GM18868 (cell line): ENCODE data around the gene POLR3K.
A peak's percentile ranks its signal among the peaks of the same experiment; 100 is the strongest.

Source experiments
- ATAC-seq: cut with Tn5 transposase; IDR thresholded peaks from one replicate; pipeline ENCODE4 v1.9.1; 2021; ENCODE audit warnings: mild to moderate bottlenecking, moderate library complexity; ENCODE audit not compliant: unreplicated experiment

POLR3K gene

GRCh38 chr16:66309-67182 lies 13.1 kb upstream of the POLR3K start:
- ATAC-seq, result no peak

- peak; percentile 54 for ATAC-seq
Measured at GRCh38 chr16:65745-66144, 12.3 kb upstream of the POLR3K start.

- ATAC-seq, result no peak
Measured at GRCh38 chr16:64914-65255, 11.5 kb upstream of the POLR3K start.

GRCh38 chr16:63998-64913 lies 10.8 kb upstream of the POLR3K start:
- ATAC-seq, result no peak

DNA sequence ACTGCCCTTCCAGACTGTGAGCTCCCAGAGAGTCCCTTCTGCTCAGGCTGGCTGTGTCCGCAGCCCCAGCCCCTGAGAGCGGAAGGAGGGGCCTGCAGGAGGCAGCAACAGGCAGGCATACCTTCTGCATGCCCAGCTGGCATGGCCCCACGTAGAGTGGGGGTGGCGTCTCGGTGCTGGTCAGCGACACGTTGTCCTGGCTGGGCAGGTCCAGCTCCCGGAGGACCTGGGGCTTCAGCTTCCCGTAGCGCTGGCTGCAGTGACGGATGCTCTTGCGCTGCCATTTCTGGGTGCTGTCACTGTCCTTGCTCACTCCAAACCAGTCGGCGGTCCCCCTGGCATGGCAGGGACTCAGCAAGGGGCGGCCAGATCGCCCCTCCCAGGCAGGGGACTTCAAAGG lies 10.1 kb upstream of the POLR3K start:
- ATAC-seq, result no peak

GRCh38 chr16:62968-63391 lies 9.6 kb upstream of the POLR3K start:
- no peak for ATAC-seq

DNA sequence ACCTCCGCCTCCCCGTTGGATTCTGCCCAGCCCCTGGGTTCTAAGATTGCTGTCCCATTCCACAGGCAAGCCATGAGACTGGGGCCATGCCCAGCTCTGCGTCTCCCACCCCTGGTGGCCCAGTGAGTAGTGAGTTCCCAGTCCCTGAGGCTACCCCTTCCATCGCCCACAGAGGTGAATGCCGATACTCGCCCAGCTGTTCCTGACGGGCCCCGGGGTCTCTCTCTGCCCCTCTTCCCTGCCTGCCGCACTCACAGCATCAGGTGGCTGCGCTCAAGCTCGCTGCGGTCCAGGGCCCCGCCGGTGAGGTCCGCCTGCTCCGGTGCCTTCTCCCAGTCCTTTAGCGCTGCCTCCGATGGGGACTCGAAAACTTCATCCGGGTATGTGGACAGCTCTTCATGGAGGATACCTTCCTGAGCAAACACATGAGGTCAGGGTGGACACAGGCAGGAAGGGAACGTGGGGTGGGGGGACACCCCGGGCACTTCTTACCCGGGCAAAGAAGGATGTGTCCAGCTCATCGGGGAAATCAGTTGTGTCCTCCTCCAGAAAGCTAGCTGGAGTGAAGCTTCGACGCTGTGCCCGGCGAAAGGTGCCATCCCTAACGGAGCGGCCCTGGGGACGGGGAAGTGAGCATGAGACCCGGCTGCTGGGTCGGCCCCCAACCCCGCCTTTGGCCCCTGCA lies 9.0 kb upstream of the POLR3K start:
- ATAC-seq, result no peak

DNA sequence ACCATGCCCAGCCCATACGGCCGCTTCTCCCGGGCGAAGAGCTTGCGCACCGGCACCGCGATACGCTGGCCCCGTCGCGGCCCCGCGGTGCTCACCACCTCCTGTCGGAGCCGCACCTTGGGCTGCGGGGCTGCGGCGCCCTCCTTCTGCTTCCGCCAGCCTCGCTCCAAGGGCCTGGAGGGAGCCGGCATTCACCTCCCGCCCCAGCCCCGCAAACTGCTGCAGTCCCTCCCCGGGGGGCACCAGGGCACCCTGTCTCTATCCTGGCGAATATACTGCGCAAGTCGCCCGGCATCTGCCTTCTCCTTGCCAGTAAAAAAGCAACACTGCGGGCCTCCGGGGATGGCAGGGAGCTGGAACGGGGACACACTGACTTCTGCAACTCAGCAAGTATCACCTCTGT lies 8.5 kb upstream of the POLR3K start:
- ATAC-seq, result no peak

GRCh38 chr16:60929-61878 lies 7.8 kb upstream of the POLR3K start:
- ATAC-seq, result no peak

- no peak for ATAC-seq
Measured at GRCh38 chr16:60166-60565, 6.8 kb upstream of the POLR3K start.

GRCh38 chr16:59440-60059 lies 6.1 kb upstream of the POLR3K start:
- no peak for ATAC-seq

DNA sequence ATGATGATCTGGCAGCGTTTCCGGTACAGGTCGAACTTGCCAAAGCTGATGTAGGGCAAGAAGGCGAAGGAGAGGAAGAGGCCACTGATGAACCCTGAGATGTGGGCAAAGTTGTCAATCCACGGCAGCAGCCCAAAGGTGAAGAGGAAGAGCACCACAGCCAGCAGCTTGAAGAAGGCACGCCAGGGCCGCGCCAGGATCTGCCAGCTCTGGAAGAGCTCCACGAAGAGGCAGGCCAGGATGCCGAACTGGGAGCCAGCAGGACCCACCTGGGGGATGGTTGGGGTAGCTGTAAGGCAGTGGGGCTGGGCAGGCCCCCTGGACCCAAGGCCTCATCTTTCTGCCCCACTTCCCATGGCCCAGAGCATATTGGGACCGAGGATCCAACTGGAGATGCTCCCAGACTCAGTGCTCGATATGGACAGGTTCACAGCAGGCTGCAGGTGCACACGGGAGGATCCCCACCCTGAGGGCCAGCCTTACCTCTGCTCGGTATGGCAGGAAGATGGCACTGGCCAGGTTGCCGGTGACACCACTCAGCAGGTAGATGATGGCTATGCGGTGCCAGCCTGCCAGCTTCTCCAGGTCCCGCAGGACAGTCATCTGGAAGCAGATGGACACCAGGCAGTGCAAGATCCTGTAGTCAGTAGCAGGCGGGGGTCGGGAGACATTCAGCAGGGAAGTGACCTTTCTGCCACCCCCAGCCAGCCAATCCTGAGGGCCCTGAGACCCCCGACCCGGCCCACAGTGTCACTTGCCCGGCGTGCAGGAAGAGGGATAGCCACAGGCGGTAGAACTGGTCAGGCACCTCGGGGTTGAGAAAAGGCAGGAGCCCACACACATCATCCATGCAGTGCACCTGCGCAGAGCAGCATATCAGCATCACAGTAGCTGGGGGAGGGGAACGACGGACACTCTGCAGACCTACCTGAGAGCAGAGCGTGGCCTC lies 5.4 kb upstream of the POLR3K start:
- ATAC-seq, result no peak

DNA sequence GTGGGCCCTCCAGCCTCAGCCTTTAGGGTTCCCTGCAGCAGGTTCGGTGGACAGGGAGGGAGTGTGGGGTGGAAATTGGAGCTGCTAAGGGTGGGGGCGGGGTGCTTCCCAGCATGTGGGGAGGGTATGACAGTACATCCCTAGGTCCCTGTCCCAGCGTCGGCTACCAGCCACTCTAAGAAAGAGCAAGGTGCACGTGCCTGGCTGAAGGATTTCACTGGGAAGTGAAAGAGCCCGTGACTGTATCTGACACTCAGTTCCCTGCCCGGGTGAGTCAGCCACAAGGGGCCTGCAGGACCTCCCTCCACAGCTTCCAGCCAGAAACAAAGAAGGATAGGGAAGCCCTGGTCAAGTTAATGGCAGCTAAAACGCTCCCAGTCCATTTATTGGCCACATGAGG lies 4.3 kb upstream of the POLR3K start:
- no peak for ATAC-seq

DNA sequence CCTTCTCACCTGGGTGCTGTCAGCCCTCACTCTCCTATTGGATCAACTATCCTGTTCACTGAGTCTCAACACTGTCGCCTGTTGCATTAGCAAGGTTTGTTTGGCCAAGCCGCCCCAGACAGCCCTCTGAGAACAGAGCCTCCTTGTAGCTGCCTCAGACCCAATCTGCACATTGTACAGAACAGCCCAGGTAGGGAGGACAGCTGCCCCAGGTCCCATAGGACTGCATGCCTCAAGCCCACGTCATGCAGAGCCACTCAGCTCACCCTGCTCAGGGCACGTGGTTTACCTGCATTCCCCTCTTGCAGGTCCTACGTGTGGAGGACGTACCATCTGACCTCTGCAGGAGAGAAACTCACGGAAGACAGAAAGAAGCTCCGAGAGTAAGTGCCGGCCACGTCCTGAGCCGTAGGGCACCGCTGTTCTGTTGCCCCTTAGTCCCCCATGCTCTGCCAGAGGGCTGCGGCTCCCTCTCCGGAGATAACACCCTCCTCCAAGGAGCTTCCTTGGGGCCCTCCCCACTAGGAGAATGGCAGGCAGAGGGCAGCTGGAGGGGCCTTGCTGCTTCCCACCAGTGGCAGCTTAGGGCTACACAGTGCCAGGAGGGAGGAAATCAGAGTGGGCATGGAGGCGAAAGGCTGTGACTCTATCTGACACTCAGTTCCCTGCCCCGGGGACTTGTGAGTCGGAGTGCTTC lies 3.0 kb upstream of the POLR3K start:
- ATAC-seq, result no peak

- no peak for ATAC-seq
Measured at GRCh38 chr16:55571-56136, 2.2 kb upstream of the POLR3K start.

- ATAC-seq, result no peak
Measured at GRCh38 chr16:54237-54581, 801 bp upstream of the POLR3K start.

DNA sequence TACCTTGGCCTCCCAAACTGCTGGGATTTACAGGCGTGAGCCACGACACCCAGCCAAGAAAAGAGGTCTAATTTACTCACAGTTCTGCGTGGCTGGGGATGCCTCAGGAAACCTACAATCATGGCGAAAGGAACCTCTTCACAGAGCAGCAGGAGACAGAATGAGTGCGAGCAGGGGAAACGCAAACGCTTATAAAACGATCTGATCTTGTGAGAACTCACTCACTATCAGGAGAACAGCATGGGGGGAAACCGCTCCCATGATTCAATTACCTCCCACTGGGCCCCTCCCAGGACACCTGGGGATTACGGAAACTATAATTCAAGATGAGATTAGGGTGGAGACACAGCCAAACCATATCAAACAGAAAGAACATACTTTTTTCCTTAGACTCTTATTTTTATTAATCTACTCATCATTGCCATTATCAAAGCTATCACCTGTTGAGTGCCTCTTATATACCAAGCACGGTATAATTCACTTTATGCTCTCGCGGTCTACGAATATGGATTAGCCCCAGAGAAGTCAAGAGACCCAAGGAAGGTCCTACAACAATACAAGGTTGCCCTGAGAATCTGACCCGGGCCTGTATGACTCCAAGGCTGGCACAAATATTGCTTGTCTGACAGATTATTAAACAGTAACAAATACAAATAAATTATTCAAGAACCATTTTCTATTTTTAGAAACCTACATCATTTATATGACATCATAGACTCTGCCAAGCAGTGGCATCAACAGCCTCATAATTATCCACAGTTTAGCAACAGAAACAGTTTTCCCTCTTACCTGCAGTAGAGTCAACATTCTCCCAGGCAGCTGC lies 2.4 kb downstream of the POLR3K start:
- ATAC-seq, result no peak
